DND-41 (cell line): ENCODE measurements around the gene MATN1.

ENCODE experiments used
- ATAC-seq: fragments of 200-7000 bp; cut with Tn5 transposase; 3 replicates; pipeline ENCODE4 v1.9.1; 2021; ENCODE audit warnings: low read depth; ENCODE audit not compliant: insufficient read depth
- DNase-seq: peaks from one replicate; pipeline ENCODE4 v3.0.0-alpha.2; 2020
- H2AFZ ChIP-seq: 2 replicates; pipeline ENCODE4 v1.6.0; 2012; ENCODE audit warnings: low read depth, low read length
- H3K27ac ChIP-seq: 2 replicates; pipeline ENCODE4 v1.5.1; 2012; ENCODE audit warnings: low read length, inconsistent platforms
- H3K27me3 ChIP-seq: fragments of 200-600 bp; sonication (generic); 2 replicates; pipeline ENCODE4 v1.6.0; 2012; ENCODE audit warnings: low read length, mild to moderate bottlenecking, inconsistent platforms; ENCODE audit not compliant: insufficient read depth, poor library complexity
- H3K36me3 ChIP-seq: 2 replicates; pipeline ENCODE4 v1.5.1; 2012; ENCODE audit warnings: low read length, inconsistent platforms; ENCODE audit not compliant: insufficient read depth
- H3K4me1 ChIP-seq: 2 replicates; pipeline ENCODE4 v1.5.1; 2012; ENCODE audit warnings: mild to moderate bottlenecking, low read length; ENCODE audit not compliant: insufficient read depth
- H3K4me2 ChIP-seq: 2 replicates; pipeline ENCODE4 v1.6.0; 2012; ENCODE audit warnings: mild to moderate bottlenecking, moderate library complexity, low read length, inconsistent platforms; ENCODE audit not compliant: insufficient read depth
- H3K4me3 ChIP-seq, 2 experiments: fragments of 200-600 bp in 1 of 2; shearing (Covaris generic) in 1 of 2; 2 replicates each; pipeline ENCODE4 v1.5.1; 2012 to 2016; ENCODE audit warnings: inconsistent platforms in 2 of 2, low read length in 2 of 2, mild to moderate bottlenecking in 2 of 2, low read depth in 1 of 2, moderate library complexity in 1 of 2
- H3K79me2 ChIP-seq: 2 replicates; pipeline ENCODE4 v1.6.0; 2012; ENCODE audit warnings: low read length, inconsistent platforms; ENCODE audit not compliant: insufficient read depth
- H3K9ac ChIP-seq: 2 replicates; pipeline ENCODE4 v1.6.0; 2012; ENCODE audit warnings: low read depth, mild to moderate bottlenecking, inconsistent platforms, low read length, moderate library complexity
- H3K9me3 ChIP-seq: 2 replicates; pipeline ENCODE4 v1.5.1; 2012; ENCODE audit warnings: low read length, moderate library complexity, mild to moderate bottlenecking, inconsistent platforms; ENCODE audit not compliant: insufficient read depth, severe bottlenecking
- H4K20me1 ChIP-seq: 2 replicates; pipeline ENCODE4 v1.6.0; 2012; ENCODE audit warnings: low read length; ENCODE audit not compliant: insufficient read depth
- CTCF ChIP-seq: IDR thresholded peaks from 2 replicates; pipeline ENCODE4 v1.5.1; 2012; ENCODE audit warnings: borderline replicate concordance, low read length, moderate library complexity, mild to moderate bottlenecking; ENCODE audit not compliant: poor library complexity, severe bottlenecking; ENCODE audit errors: extremely low read depth
- EZH2 ChIP-seq: IDR thresholded peaks from 3 replicates; pipeline ENCODE4 v1.6.1; 2012; ENCODE audit warnings: borderline replicate concordance, low read depth, mild to moderate bottlenecking, moderate library complexity, low read length, inconsistent platforms; ENCODE audit not compliant: severe bottlenecking

The MATN1 gene

GRCh38 chr1:30739601-30740000 is 16.2 kb upstream of the MATN1 start:
- peaks cover 10% of the 10 kb centered on the region; the same call in 1 of the 2 replicates for H4K20me1 ChIP-seq
- H3K4me3 ChIP-seq = no peak overlapping the region
- H3K9ac ChIP-seq = no peak overlapping the region
- H3K4me2 ChIP-seq = no peak overlapping the region
- H3K36me3 ChIP-seq = peaks cover 36% of the 10 kb centered on the region
- H3K27ac ChIP-seq = no peak overlapping the region
- ATAC-seq = no peak
- no peaks in the 10 kb centered on the region for H3K27me3 ChIP-seq
- TF ChIP-seq CTCF (no peak), EZH2 (no peak)
- H3K79me2 ChIP-seq = no peaks in the 10 kb centered on the region
- H2AFZ ChIP-seq = no peak overlapping the region
- H3K4me1 ChIP-seq = peaks cover 17% of the 10 kb centered on the region
- no peak for DNase-seq
- H3K9me3 ChIP-seq = no peaks in the 10 kb centered on the region

GRCh38 chr1:30738715-30739559 is 15.6 kb upstream of the MATN1 start:
- TF ChIP-seq EZH2 = no peak
- TF ChIP-seq CTCF = no peak
- H3K9me3 ChIP-seq = no peaks in the 10 kb centered on the region
- no peak overlapping the region for H3K4me2 ChIP-seq
- no peaks in the 10 kb centered on the region for H3K27me3 ChIP-seq
- DNase-seq (no peak), ATAC-seq (no peak)
- peaks cover 36% of the 10 kb centered on the region for H3K36me3 ChIP-seq
- peaks cover 10% of the 10 kb centered on the region; the same call in 1 of the 2 replicates for H4K20me1 ChIP-seq
- no peak overlapping the region for H3K4me3 ChIP-seq
- H2AFZ ChIP-seq = no peak overlapping the region
- peaks cover 11% of the 10 kb centered on the region for H3K4me1 ChIP-seq
- H3K9ac ChIP-seq = no peak overlapping the region
- no peak overlapping the region for H3K27ac ChIP-seq
- H3K79me2 ChIP-seq = no peaks in the 10 kb centered on the region

GRCh38 chr1:30738040-30738714 is 14.8 kb upstream of the MATN1 start:
- Histone ChIP-seq H3K27ac (no peak overlapping the region), H3K4me3 (no peak overlapping the region), H3K4me2 (no peak overlapping the region), H4K20me1 (peaks cover 10% of the 10 kb centered on the region; the same call in 1 of the 2 replicates), H2AFZ (no peak overlapping the region), H3K36me3 (peaks cover 36% of the 10 kb centered on the region), H3K9me3 (no peaks in the 10 kb centered on the region), H3K27me3 (no peaks in the 10 kb centered on the region), H3K79me2 (no peaks in the 10 kb centered on the region), H3K4me1 (peaks cover 3% of the 10 kb centered on the region), H3K9ac (no peak overlapping the region)
- TF ChIP-seq CTCF (no peak), EZH2 (no peak)
- ATAC-seq (no peak), DNase-seq (no peak)
